Upper lobe of left lung (tissue), 6 donors: ENCODE results near the gene ZBTB45. TPM values are rescaled to one million over a fixed set of nuclear protein-coding genes. Genes with fewer than 3 reads are reported as not detected.

Experiments
- ATAC-seq, 2 donors: fragments of 200-7000 bp; cut with Tn5 transposase; one replicate each; pipeline ENCODE4 v1.9.1; 2022; ENCODE audit warnings: mild to moderate bottlenecking in 2 of 2, moderate library complexity in 2 of 2; ENCODE audit not compliant: low FRiP score in 2 of 2
- DNase-seq, 2 donors: peaks; one replicate each; pipeline ENCODE4 v3.0.0-alpha.2; 2019 to 2020
- H3K27ac ChIP-seq, 4 donors: fragments of 200-600 bp; sonication (generic); one replicate each; pipeline ENCODE4 v1.5.1; 2016 to 2019
- H3K27me3 ChIP-seq, 4 donors: fragments of 200-600 bp; sonication (generic); one replicate each; pipeline ENCODE4 v1.5.1; 2017 to 2019
- H3K36me3 ChIP-seq, 4 donors: fragments of 200-600 bp; sonication (generic); one replicate each; pipeline ENCODE4 v1.5.1; 2016 to 2019
- H3K4me1 ChIP-seq, 4 donors: fragments of 200-600 bp; sonication (generic); one replicate each; pipeline ENCODE4 v1.5.1; 2018 to 2019
- H3K4me3 ChIP-seq, 4 donors: fragments of 200-600 bp; sonication (generic); one replicate each; pipeline ENCODE4 v1.5.1; 2017 to 2019; ENCODE audit warnings: mild to moderate bottlenecking in 2 of 4, moderate library complexity in 1 of 4
- H3K9me3 ChIP-seq, 4 donors: fragments of 200-600 bp; sonication (generic); one replicate each; pipeline ENCODE4 v1.5.1; 2018 to 2019
- EP300 ChIP-seq, 4 donors: sonication (generic); formaldehyde crosslinking; IDR thresholded peaks; one replicate each; pipeline ENCODE4 v1.5.1; 2017; ENCODE audit warnings: antibody characterized with exemption in 4 of 4, control low read depth in 2 of 4
- POLR2A ChIP-seq, 4 donors: fragments of 450-650 bp; IDR thresholded peaks; one replicate each; pipeline ENCODE4 v1.5.1; 2016 to 2017; ENCODE audit warnings: antibody characterized with exemption in 4 of 4, mild to moderate bottlenecking in 2 of 4
- POLR2AphosphoS5 ChIP-seq, 2 donors: sonication (generic); formaldehyde crosslinking; IDR thresholded peaks; one replicate each; pipeline ENCODE4 v1.5.1; 2017; ENCODE audit warnings: antibody characterized with exemption in 2 of 2
- whole genome bisulfite sequencing, 2 donors: methylation state at CpG; one replicate each; pipeline ENCODE4 v1.1.5; 2017 to 2018; 5-methylcytosine and 5-hydroxymethylcytosine counted together
- total RNA-seq, 6 donors: library from RNA; depleted of rRNA in 4 of 6; stranded (reverse); fragments of >200 nt in 4 of 6; gene quantifications; one replicate each; pipeline versions ENCODE4 v1.1.0 to v1.2.1, GENCODE V29; 2016 to 2021
- TF ChIP-seq, protein P1 (sequence below), 6 experiments: fragments of 450-650 bp in 4 of 6; fragments of 200-600 bp in 2 of 6; sonication (generic) in 2 of 6; IDR thresholded peaks; one replicate each; pipeline ENCODE4 v1.5.1; 2016 to 2019; ENCODE audit warnings: antibody characterized with exemption in 6 of 6
- donor health status: DM: no; HTN: no; CAD: no; lungs with moderate emphysema.
- donor health status: DM: no; HTN: yes; CAD: no; lungs with severe emphysema.

The ZBTB45 gene
- total RNA-seq, 6 donors from 2014 or later = 11.9 to 19.7 (median 15.0) TPM

DNA sequence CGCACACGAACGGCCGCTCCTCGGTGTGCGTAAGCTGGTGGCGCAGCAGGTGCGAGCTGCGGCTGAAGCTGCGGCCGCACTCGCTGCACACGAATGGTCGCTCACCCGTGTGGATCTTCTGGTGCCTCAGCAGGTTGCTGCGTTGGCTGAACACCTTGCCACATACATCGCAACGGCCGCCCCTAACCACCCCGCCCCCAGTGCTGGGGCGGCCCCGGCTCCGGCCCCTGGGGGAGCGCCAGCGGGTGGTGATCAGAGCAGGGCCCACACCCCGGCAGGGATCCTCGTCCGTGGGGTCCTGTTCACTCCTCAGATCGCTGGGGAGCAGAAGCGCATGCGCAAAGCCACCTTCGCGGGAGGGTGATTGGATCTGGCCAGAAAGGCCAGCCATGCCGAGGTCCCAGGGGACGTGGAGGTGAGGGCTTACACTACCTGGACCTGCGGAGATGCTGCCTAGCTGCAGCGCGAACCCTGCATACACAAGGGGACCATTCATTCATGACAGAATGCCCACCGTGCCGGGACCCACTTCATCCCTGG lies 43.5 kb upstream of the ZBTB45 start:
- Histone ChIP-seq H3K4me3 (peak overlapping the region; percentile 32 to 51 (median 48)), H3K4me1 (peaks cover 28 to 40% (median 31%) of the 10 kb centered on the region in 4 donors), H3K27me3 (peaks cover 0 to 10% (median 0%) of the 10 kb centered on the region in 4 donors), H3K36me3 (peaks cover 0 to 4% (median 1%) of the 10 kb centered on the region in 4 donors), H3K9me3 (no peaks in the 10 kb centered on the region), H3K27ac (peak overlapping the region in 2 of 4 donors; percentile 17 to 34)
- TF ChIP-seq POLR2A (IDR thresholded peaks at IDR 0.05) (no peak), EP300 (IDR thresholded peaks at IDR 0.05) (no peak), POLR2AphosphoS5 (IDR thresholded peaks at IDR 0.05) (no peak)
- TF ChIP-seq, protein P1, sequence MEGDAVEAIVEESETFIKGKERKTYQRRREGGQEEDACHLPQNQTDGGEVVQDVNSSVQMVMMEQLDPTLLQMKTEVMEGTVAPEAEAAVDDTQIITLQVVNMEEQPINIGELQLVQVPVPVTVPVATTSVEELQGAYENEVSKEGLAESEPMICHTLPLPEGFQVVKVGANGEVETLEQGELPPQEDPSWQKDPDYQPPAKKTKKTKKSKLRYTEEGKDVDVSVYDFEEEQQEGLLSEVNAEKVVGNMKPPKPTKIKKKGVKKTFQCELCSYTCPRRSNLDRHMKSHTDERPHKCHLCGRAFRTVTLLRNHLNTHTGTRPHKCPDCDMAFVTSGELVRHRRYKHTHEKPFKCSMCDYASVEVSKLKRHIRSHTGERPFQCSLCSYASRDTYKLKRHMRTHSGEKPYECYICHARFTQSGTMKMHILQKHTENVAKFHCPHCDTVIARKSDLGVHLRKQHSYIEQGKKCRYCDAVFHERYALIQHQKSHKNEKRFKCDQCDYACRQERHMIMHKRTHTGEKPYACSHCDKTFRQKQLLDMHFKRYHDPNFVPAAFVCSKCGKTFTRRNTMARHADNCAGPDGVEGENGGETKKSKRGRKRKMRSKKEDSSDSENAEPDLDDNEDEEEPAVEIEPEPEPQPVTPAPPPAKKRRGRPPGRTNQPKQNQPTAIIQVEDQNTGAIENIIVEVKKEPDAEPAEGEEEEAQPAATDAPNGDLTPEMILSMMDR (IDR thresholded peaks at IDR 0.05) = no peak
- ATAC-seq = no peak
- 7 to 17% methylated on average over 5 to 18 of the region's 40 CpGs for WGBS, 2 donors
- DNase-seq = no peak

DNA sequence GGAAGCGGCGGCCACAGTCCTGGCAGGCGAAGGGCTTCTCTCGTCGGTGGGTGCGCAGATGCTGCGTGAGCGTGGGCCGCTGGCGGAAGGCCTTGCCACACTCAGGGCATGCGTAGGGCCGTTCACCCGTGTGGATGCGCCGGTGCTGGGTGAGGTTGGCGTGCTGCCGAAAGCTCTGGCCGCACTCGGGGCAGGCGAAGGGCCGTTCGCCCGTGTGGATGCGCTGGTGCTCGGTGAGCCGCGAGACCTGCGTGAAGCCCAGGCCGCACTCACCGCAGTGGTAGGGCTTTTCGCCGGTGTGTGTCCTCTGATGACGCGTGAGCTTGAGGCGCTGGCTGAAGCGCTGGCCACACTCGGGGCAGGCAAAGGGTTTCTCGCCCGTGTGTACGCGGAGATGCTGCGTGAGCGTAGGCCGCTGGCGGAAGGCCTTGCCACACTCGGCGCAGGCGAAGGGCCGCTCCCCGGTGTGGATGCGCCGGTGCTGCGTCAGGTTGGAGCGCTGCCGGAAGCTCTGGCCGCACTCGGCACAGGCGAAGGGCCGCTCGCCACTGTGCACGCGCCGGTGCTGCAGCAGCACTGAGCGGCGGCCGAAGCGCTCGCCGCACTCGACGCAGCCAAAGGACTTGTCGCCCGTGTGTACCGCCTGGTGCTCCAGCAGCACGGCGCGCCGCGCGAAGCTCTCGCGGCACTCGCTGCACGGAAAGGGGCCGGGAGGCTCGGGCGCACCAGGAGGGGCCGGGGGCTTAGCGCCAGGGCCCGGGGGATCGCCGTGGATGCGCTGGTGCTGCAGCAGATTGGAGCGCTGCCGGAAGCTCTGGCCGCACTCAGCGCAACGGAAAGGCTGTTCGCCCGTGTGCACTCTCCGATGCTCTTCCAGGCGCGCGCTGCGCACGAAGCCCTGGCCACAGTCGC lies 42.8 kb upstream of the ZBTB45 start:
- peak overlapping the region; percentile 14 to 46 (median 26) for H3K27ac ChIP-seq
- H3K27me3 ChIP-seq = peaks cover 0 to 10% (median 0%) of the 10 kb centered on the region in 4 donors
- no peaks in the 10 kb centered on the region for H3K9me3 ChIP-seq
- TF ChIP-seq, protein P1 (IDR thresholded peaks at IDR 0.05) = no peak
- TF ChIP-seq POLR2A (IDR thresholded peaks at IDR 0.05) = peak in 1 of 4 donors; percentile 50
- WGBS, 2 donors = 0 to 11% methylated on average over 5 to 73 of the region's 107 CpGs
- peak overlapping the region; percentile 32 to 51 (median 48) for H3K4me3 ChIP-seq
- peak in 1 of 2 donors; percentile 90 for DNase-seq
- peaks cover 0 to 4% (median 1%) of the 10 kb centered on the region in 4 donors for H3K36me3 ChIP-seq
- peaks cover 31 to 44% (median 35%) of the 10 kb centered on the region in 4 donors for H3K4me1 ChIP-seq
- no peak for ATAC-seq

DNA sequence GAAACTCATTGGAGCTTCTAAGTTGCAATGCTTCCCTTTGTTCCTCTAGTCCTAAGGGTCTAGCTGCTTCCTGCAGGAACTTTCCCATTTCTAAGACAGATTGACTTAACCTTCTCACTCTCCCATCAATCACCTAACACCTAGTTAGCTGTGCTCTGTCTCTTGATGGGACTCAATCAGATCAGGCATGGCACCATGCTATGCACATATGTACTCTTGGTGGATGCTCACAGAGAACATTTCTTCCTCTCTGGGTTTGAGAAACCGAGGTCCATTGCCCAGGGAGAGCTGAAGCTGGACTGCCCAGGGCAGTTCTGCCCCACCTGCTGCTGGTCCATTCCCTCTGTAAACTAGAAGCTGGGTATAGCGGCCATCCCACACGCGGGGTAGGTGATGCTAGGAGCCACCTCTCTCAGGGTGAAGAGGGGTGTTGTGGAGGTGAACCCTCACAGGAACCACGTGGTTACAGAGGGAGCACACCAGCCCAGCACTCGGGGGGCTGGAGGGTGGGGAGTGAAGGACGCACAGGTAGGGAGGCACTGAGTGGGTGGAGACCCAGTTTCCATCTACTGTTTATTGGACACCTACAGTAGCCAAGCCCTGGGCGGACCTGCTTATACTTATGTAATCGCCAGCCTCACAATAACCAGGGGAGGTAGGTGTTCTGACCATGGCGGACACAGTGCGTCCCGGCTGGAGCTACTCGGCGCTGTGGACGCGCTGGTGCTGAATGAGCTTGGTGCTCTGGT lies 41.9 kb upstream of the ZBTB45 start:
- TF ChIP-seq POLR2A (IDR thresholded peaks at IDR 0.05) (peak in 1 of 4 donors; percentile 28), EP300 (IDR thresholded peaks at IDR 0.05) (no peak), POLR2AphosphoS5 (IDR thresholded peaks at IDR 0.05) (no peak)
- TF ChIP-seq, protein P1 (IDR thresholded peaks at IDR 0.05) = no peak
- no peak for ATAC-seq
- Histone ChIP-seq H3K27ac (peak overlapping the region in 3 of 4 donors; percentile 14 to 34 (median 17)), H3K4me3 (peak overlapping the region in 3 of 4 donors; percentile 32 to 51 (median 51)), H3K27me3 (peaks cover 0 to 10% (median 0%) of the 10 kb centered on the region in 4 donors), H3K4me1 (peaks cover 40 to 53% (median 43%) of the 10 kb centered on the region in 4 donors), H3K36me3 (peaks cover 3 to 6% (median 4%) of the 10 kb centered on the region in 4 donors), H3K9me3 (no peaks in the 10 kb centered on the region)
- 56 to 67% methylated on average over 15 to 16 of the region's 16 CpGs for WGBS, 2 donors
- no peak for DNase-seq

DNA sequence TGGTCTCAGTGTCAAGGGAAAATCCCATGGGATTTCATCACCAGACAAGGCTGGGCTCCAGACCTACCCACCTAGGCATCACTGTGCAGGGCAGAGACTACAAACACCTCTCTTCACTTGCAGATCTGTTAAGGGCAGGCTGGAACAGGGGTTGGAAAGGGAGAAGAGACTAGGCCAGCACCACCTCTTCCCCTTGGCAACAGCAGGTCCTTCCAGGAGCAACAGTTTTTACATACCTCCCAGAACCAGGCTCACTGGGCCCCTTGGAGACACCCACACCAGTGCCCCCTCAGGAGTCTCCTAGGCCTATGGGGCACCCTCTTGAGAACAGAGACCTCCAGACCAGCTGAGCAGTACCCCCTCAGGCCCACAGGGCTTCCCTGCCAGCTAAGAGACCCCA lies 41.3 kb upstream of the ZBTB45 start:
- H3K4me3 ChIP-seq = no peak overlapping the region
- no peak for TF ChIP-seq EP300 (IDR thresholded peaks at IDR 0.05)
- H3K27me3 ChIP-seq = peaks cover 0 to 10% (median 0%) of the 10 kb centered on the region in 4 donors
- H3K27ac ChIP-seq = no peak overlapping the region
- peaks cover 9 to 10% (median 10%) of the 10 kb centered on the region in 4 donors for H3K36me3 ChIP-seq
- H3K4me1 ChIP-seq = peaks cover 45 to 59% (median 49%) of the 10 kb centered on the region in 4 donors
- no peaks in the 10 kb centered on the region for H3K9me3 ChIP-seq
- DNase-seq (no peak), ATAC-seq (no peak)
